ENCODE measurements around the gene DLGAP1.

DLGAP1 gene

GRCh38 chr18:3747176-3747973, 707.7 kb downstream of the DLGAP1 start:
- DNase-seq, result no peak

GRCh38 chr18:3742541-3742940, 712.6 kb downstream of the DLGAP1 start:
- DNase-seq, result no peak

GRCh38 chr18:3741333-3741732, 713.8 kb downstream of the DLGAP1 start:
- DNase-seq, result no peak

GRCh38 chr18:3728704-3729437, 726.2 kb downstream of the DLGAP1 start:
- no peak for DNase-seq

- DNase-seq, result no peak
Measured at GRCh38 chr18:3727274-3727673, 727.8 kb downstream of the DLGAP1 start.

- no peak for DNase-seq
Measured at GRCh38 chr18:3726238-3726951, 728.7 kb downstream of the DLGAP1 start.

GRCh38 chr18:3725115-3725514, 730.0 kb downstream of the DLGAP1 start:
- no peak for DNase-seq

- DNase-seq, result no peak
Measured at GRCh38 chr18:3723554-3723953, 731.6 kb downstream of the DLGAP1 start.

- no peak for DNase-seq
Measured at GRCh38 chr18:3722649-3723433, 732.3 kb downstream of the DLGAP1 start.

GRCh38 chr18:3721771-3722648, 733.1 kb downstream of the DLGAP1 start:
- no peak for DNase-seq

- no peak for DNase-seq
Measured at GRCh38 chr18:3720818-3721545, 734.1 kb downstream of the DLGAP1 start.

- DNase-seq, result no peak
Measured at GRCh38 chr18:3720159-3720558, 734.9 kb downstream of the DLGAP1 start.

GRCh38 chr18:3717376-3718025, 737.6 kb downstream of the DLGAP1 start:
- DNase-seq, result no peak

GRCh38 chr18:3716116-3716660, 738.9 kb downstream of the DLGAP1 start:
- DNase-seq, result no peak

GRCh38 chr18:3715231-3716080, 739.7 kb downstream of the DLGAP1 start:
- DNase-seq, result no peak

- DNase-seq, result no peak
Measured at GRCh38 chr18:3713708-3714107, 741.4 kb downstream of the DLGAP1 start.

- DNase-seq, result no peak
Measured at GRCh38 chr18:3713166-3713565, 741.9 kb downstream of the DLGAP1 start.

- no peak for DNase-seq
Measured at GRCh38 chr18:3712491-3712890, 742.6 kb downstream of the DLGAP1 start.

- DNase-seq, result no peak
Measured at GRCh38 chr18:3710712-3711301, 744.3 kb downstream of the DLGAP1 start.

All from activated effector memory CD4-positive, alpha-beta T cell treated with anti-CD3 and anti-CD28 coated beads, Interleukin-2, amount 50 U/mL, for 16 hours (primary cell).